Right atrium auricular region (tissue), 2 donors: ENCODE data around the gene IMPG1. TPM values are rescaled to one million over a fixed set of nuclear protein-coding genes. Genes with fewer than 3 reads are reported as not detected.
A peak's percentile ranks its signal among the peaks of the same experiment; 100 is the strongest.

ENCODE experiments used
- DNase-seq: peaks from one replicate; pipeline ENCODE4 v3.0.0-alpha.2; 2019; ENCODE audit warnings: low spot score
- H3K27ac ChIP-seq, 2 donors: fragments of 200-600 bp; sonication (generic); 1 replicate in 1 of 2; 2 replicates in 1 of 2; pipeline ENCODE4 v1.5.1; 2016 to 2019
- H3K27me3 ChIP-seq, 2 donors: fragments of 200-600 bp; sonication (generic); one replicate each; pipeline versions ENCODE4 v1.5.1 to v1.6.0; 2017 to 2019
- H3K36me3 ChIP-seq: fragments of 200-600 bp; sonication (generic); one replicate; pipeline ENCODE4 v1.5.1; 2016
- H3K4me1 ChIP-seq, 2 donors: fragments of 200-600 bp; sonication (generic); one replicate each; pipeline versions ENCODE4 v1.5.1 to v1.6.0; 2017 to 2019
- H3K4me3 ChIP-seq, 2 donors: fragments of 200-600 bp; sonication (generic); 1 replicate in 1 of 2; 2 replicates in 1 of 2; pipeline ENCODE4 v1.5.1; 2017 to 2019; ENCODE audit warnings: mild to moderate bottlenecking in 1 of 2, moderate library complexity in 1 of 2
- H3K9me3 ChIP-seq, 2 donors: fragments of 200-600 bp; sonication (generic); one replicate each; pipeline ENCODE4 v1.5.1; 2019
- total RNA-seq, 2 donors: library from RNA; depleted of rRNA; stranded (reverse); fragments of >200 nt; gene quantifications; one replicate each; pipeline ENCODE4 v1.1.0, GENCODE V29; 2016
- TF ChIP-seq, protein P1 (sequence below), 2 donors: fragments of 200-600 bp; sonication (generic); IDR thresholded peaks; one replicate each; pipeline ENCODE4 v1.5.1; 2019; ENCODE audit warnings: antibody characterized with exemption in 2 of 2

Gene IMPG1
- total RNA-seq, 2 donors from 2014 or later, result not detected

DNA sequence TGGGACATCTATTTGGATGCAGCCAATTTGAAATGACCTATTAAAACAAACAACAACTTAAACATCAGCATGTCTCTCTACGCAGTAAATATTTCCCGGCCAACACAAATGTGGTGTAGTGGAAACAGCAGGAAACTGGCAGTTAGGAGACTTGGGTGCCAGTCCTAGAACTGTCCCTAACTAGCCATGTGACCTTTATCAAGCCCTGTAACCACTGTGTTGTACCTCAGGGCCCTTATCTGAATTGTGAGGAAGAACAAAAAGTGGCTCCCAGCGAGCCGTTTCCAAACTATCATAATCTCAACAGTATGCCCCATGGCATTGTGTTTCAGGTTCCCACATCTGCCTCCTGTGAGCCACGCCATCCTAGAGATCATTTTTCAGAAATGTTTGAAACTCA lies 124.5 kb downstream of the IMPG1 start:
- H3K4me1 ChIP-seq, result peaks cover 0 to 9% of the 10 kb centered on the region in 2 donors
- H3K4me3 ChIP-seq, result no peak overlapping the region
- DNase-seq, result no peak
- no peaks in the 10 kb centered on the region for H3K27me3 ChIP-seq
- H3K9me3 ChIP-seq, result no peaks in the 10 kb centered on the region
- no peak overlapping the region for H3K27ac ChIP-seq
- TF ChIP-seq, protein P1, sequence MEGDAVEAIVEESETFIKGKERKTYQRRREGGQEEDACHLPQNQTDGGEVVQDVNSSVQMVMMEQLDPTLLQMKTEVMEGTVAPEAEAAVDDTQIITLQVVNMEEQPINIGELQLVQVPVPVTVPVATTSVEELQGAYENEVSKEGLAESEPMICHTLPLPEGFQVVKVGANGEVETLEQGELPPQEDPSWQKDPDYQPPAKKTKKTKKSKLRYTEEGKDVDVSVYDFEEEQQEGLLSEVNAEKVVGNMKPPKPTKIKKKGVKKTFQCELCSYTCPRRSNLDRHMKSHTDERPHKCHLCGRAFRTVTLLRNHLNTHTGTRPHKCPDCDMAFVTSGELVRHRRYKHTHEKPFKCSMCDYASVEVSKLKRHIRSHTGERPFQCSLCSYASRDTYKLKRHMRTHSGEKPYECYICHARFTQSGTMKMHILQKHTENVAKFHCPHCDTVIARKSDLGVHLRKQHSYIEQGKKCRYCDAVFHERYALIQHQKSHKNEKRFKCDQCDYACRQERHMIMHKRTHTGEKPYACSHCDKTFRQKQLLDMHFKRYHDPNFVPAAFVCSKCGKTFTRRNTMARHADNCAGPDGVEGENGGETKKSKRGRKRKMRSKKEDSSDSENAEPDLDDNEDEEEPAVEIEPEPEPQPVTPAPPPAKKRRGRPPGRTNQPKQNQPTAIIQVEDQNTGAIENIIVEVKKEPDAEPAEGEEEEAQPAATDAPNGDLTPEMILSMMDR (IDR thresholded peaks at IDR 0.05), result no peak
- no peaks in the 10 kb centered on the region for H3K36me3 ChIP-seq

DNA sequence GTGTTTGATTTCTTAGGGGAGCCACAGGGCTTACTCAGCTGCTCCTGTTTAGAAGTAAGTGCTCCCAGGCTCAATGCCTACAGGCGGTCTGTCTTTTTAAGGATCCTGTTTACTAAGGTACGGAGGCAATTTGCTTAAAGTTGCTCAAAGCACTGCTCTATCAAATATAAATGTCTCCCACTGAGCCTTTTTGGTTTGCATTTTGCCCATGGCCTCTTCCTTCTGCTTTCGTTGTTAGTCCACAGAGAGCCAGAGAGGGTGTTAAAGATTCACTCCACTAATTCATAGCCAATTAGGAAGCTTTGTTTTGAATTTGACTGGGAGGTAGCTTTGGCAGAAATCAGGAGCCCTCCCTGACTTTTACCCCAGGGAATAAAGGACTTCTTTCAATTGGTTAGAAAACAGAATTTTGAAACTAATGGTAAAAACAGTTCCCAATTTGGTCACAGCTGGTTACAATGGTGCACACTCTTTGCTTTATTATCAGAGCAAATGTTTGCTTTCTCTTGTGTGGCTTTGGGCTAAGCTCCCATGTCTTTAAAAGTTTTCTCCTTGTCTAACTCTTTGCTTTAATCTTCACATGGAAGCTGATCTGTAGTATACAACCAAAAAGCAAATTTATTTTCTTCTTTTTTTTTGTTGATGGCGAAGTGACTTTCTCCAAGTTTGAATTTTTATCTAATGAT lies 126.2 kb downstream of the IMPG1 start:
- H3K36me3 ChIP-seq, result no peaks in the 10 kb centered on the region
- H3K4me3 ChIP-seq, result no peak overlapping the region
- H3K4me1 ChIP-seq, result no peaks in the 10 kb centered on the region
- TF ChIP-seq, protein P1 (IDR thresholded peaks at IDR 0.05), result no peak
- no peak overlapping the region for H3K27ac ChIP-seq
- H3K27me3 ChIP-seq, result no peaks in the 10 kb centered on the region
- no peaks in the 10 kb centered on the region for H3K9me3 ChIP-seq
- DNase-seq, result no peak

DNA sequence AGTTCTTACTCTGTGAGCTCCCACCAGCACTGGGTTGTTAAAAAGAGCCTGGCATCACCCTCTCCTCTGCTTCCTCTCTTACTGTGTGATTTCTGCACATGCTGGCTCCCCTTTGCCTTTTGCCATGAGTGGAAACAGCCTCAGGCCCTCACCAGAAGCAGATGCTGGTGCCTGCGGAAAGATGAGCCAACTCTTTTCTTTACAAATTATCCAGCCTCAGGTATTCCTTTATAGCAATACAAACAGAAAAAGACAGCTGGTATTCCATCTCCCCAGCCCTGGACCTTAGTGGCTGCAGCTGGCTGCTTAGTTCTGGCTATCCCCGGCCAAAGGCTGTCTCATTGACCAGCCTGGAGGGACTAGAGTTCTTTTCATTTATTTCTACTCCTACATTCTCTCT lies 129.1 kb downstream of the IMPG1 start:
- DNase-seq, result no peak
- H3K4me3 ChIP-seq, result no peak overlapping the region
- no peaks in the 10 kb centered on the region for H3K4me1 ChIP-seq
- TF ChIP-seq, protein P1 (IDR thresholded peaks at IDR 0.05), result no peak
- H3K27ac ChIP-seq, result no peak overlapping the region
- H3K36me3 ChIP-seq, result no peaks in the 10 kb centered on the region
- no peaks in the 10 kb centered on the region for H3K27me3 ChIP-seq
- H3K9me3 ChIP-seq, result no peaks in the 10 kb centered on the region

DNA sequence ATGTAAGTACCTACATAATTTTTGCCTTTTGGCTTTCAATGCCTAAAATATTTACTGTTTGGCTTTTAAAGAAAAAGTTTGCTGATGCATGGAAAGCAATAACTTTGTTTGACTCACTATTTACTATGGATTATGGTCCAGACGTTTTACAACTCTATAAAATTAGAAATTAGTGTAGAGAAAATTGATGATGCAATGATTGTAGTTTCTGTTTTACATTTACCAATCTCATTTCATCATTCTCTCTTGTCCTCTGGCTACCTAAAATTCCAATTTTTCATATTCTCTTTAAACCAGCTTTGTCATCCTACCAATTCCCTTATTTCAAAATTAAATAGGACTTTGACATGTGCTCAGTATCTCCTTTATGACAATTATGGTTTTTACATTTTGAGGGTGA lies 131.0 kb downstream of the IMPG1 start:
- DNase-seq, result no peak
- H3K27ac ChIP-seq, result no peak overlapping the region
- no peak overlapping the region for H3K4me3 ChIP-seq
- TF ChIP-seq, protein P1 (IDR thresholded peaks at IDR 0.05), result no peak
- no peaks in the 10 kb centered on the region for H3K27me3 ChIP-seq
- no peaks in the 10 kb centered on the region for H3K4me1 ChIP-seq
- no peaks in the 10 kb centered on the region for H3K36me3 ChIP-seq
- no peaks in the 10 kb centered on the region for H3K9me3 ChIP-seq

DNA sequence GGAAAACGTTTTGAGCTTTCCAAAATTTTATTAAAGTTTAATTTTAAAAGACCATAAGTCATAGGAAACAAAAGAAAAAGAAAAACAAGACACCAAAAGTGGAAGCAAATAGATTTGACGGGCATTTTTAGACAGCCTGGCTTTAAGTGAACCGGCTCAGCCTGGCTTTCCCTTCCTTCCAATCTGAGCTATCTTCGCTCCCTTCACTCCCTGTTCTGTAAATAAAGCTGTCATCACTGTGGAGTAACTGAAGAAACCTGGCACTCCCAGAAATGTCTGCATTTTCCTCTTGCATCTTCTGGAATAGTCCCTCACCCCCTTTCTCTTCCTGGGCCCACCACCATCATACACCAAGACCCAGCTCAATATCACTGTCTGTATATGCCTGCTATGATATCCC lies 131.9 kb downstream of the IMPG1 start:
- Histone ChIP-seq H3K4me3 (no peak overlapping the region), H3K36me3 (no peaks in the 10 kb centered on the region), H3K27me3 (no peaks in the 10 kb centered on the region), H3K4me1 (no peaks in the 10 kb centered on the region), H3K9me3 (no peaks in the 10 kb centered on the region), H3K27ac (peak overlapping the region in 1 of 2 donors; percentile 29)
- TF ChIP-seq, protein P1 (IDR thresholded peaks at IDR 0.05), result no peak
- DNase-seq, result no peak

DNA sequence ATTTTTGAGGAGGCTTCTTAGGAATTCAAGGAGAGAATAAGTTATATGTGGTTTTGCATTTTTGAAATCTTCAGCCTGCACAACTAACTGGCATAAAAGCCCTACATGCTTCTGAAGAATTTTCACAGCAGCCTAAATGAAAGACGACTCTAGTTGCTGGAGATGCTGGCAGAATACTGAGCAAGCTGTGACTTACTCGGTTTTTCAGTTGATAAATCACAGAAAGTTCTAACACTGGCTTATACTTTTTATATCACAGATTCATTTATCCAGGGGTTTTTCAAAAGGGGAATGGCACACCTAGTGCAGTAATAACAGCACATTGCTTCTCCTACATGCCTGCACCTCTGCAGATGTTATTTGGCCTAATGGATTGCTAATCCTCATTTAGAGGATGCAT lies 134.6 kb downstream of the IMPG1 start:
- Histone ChIP-seq H3K9me3 (no peaks in the 10 kb centered on the region), H3K27ac (no peak overlapping the region), H3K27me3 (no peaks in the 10 kb centered on the region), H3K4me1 (peaks cover 0 to 20% of the 10 kb centered on the region in 2 donors), H3K4me3 (no peak overlapping the region), H3K36me3 (no peaks in the 10 kb centered on the region)
- TF ChIP-seq, protein P1 (IDR thresholded peaks at IDR 0.05), result no peak
- DNase-seq, result no peak
